ENCODE data around the gene CH25H. TPM values are rescaled to one million over a fixed set of nuclear protein-coding genes. Genes with fewer than 3 reads are reported as not detected.

The CH25H gene
- total and polyA plus RNA-seq, 2 experiments from 2014 or later = 18.0 to 34.9 TPM

DNA sequence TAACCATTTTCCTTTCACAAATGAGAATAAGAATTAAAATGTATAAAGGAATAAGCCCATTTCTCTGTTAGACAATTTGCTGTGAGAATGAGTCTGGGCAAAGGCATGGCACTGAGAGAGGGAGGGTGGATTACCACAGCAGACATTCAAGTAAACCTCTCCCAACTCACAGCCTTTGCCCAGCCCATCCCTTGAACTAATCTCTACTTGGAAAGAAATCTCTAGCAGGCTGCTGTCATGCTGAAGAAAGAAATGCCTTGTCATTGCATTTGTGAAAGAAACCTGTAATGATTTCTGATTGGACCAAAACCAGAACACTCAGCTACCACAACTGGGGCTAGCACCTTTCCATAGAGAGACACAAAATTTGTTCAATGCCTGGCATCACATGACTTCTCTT, 39.2 kb downstream of the CH25H start:
- Histone ChIP-seq H2AFZ (no peak overlapping the region), H3K4me2 (ENCODE audit: unreplicated experiment) (no peak overlapping the region), H3K36me3 (ENCODE audit: low read depth) (no peaks in the 10 kb centered on the region), H3K9ac (no peak overlapping the region), H3K9me2 (ENCODE audit: insufficient read depth) (no peaks in the 10 kb centered on the region), H3K4me1 (ENCODE audit: insufficient read depth) (peaks cover 43% of the 10 kb centered on the region), H3K79me2 (ENCODE audit: insufficient read depth) (no peaks in the 10 kb centered on the region), H3K9me3 (ENCODE audit: low read depth) (no peaks in the 10 kb centered on the region), H3K4me3 (no peak overlapping the region), H3K27me3 (replicated peaks; ENCODE audit: insufficient read depth) (no peaks in the 10 kb centered on the region), H4K20me1 (ENCODE audit: insufficient read depth) (no peaks in the 10 kb centered on the region), H3K27ac (no peak overlapping the region), H3F3A (ENCODE audit: insufficient read depth) (peaks cover 29% of the 10 kb centered on the region)
- in situ Hi-C loops (cut with MboI) = no loop called here
- TF ChIP-seq EZH2phosphoT487 (IDR thresholded peaks at IDR 0.05; ENCODE audit: insufficient read depth, low read depth) = no peak
- DNase-seq = peak; percentile 13

DNA sequence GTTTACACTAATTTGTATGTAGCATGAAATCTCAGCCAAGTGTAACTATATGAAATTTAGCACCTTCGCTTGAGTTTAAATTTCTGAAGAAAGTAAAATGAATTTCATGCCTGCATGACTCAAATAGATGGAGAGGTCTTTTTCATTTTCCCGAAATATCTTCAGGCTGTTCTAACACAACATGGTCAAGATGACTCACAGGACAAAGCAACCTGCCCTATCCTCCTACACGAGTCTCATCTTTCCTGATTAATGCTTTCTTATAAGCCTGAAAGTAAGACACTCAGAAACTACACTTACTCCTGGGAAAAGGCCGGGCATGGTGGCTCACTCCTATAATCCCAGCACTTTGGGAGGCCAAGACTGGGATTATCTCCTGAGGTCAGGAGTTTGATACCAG, 41.2 kb downstream of the CH25H start:
- Histone ChIP-seq H2AFZ (no peak overlapping the region), H3F3A (ENCODE audit: insufficient read depth) (peaks cover 15% of the 10 kb centered on the region; the same call in 1 of the 2 replicates), H4K20me1 (ENCODE audit: insufficient read depth) (no peaks in the 10 kb centered on the region), H3K4me2 (ENCODE audit: unreplicated experiment) (peak overlapping the region; percentile 40), H3K9me2 (ENCODE audit: insufficient read depth) (no peaks in the 10 kb centered on the region), H3K9me3 (ENCODE audit: low read depth) (no peaks in the 10 kb centered on the region), H3K27ac (peak overlapping the region; percentile 35), H3K36me3 (ENCODE audit: low read depth) (no peaks in the 10 kb centered on the region), H3K9ac (no peak overlapping the region), H3K4me1 (ENCODE audit: insufficient read depth) (peaks cover 27% of the 10 kb centered on the region), H3K27me3 (replicated peaks; ENCODE audit: insufficient read depth) (no peaks in the 10 kb centered on the region), H3K4me3 (no peak overlapping the region), H3K79me2 (ENCODE audit: insufficient read depth) (no peaks in the 10 kb centered on the region)
- WGBS, 2 experiments (ENCODE audit: low coverage in 1 of 2, low lambda C conversion rate in 2 of 2, missing lambda C conversion rate in 2 of 2) = 21 to 31% methylated on average over 4 of the region's 4 CpGs
- no peak for TF ChIP-seq EZH2phosphoT487 (IDR thresholded peaks at IDR 0.05; ENCODE audit: insufficient read depth, low read depth)
- no peak for TF ChIP-seq EZH2 (IDR thresholded peaks at IDR 0.05; ENCODE audit: insufficient read depth, poor library complexity, severe bottlenecking)
- peak; percentile 86 for DNase-seq
- in situ Hi-C loops (cut with MboI) = no loop called here

DNA sequence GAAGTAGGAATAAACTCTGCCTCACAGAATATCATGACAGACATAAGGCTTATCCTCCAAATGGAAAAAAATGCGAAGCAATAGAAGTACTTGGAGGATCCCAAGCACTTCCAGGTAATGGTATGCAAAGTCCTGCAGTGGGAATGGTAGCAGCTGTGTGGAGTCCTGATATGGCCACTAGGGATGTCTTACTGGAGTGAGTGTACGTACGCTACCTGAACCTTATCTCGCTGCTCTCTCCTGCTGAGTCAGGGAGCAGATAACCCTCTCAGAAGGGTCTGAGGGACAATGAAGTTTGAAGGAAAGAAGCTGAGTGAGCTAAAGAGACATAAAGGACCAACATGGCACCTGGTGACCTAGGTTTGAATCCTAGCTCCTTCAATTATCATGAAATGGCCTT, 42.2 kb downstream of the CH25H start:
- no peaks in the 10 kb centered on the region for H3K27me3 ChIP-seq (replicated peaks; ENCODE audit: insufficient read depth)
- H4K20me1 ChIP-seq (ENCODE audit: insufficient read depth) = no peaks in the 10 kb centered on the region
- peaks cover 36% of the 10 kb centered on the region for H3K4me1 ChIP-seq (ENCODE audit: insufficient read depth)
- H3K79me2 ChIP-seq (ENCODE audit: insufficient read depth) = no peaks in the 10 kb centered on the region
- no peak overlapping the region for H2AFZ ChIP-seq
- no peak for TF ChIP-seq EZH2phosphoT487 (IDR thresholded peaks at IDR 0.05; ENCODE audit: insufficient read depth, low read depth)
- TF ChIP-seq EZH2 (IDR thresholded peaks at IDR 0.05; ENCODE audit: insufficient read depth, poor library complexity, severe bottlenecking) = no peak
- DNase-seq = no peak
- no peaks in the 10 kb centered on the region for H3K9me3 ChIP-seq (ENCODE audit: low read depth)
- 99% methylated on average over 4 of the region's 4 CpGs for WGBS, 2 experiments (ENCODE audit: low coverage in 1 of 2, low lambda C conversion rate in 2 of 2, missing lambda C conversion rate in 2 of 2)
- H3K9ac ChIP-seq = no peak overlapping the region
- H3K27ac ChIP-seq = no peak overlapping the region
- H3K4me2 ChIP-seq (ENCODE audit: unreplicated experiment) = no peak overlapping the region
- no peak overlapping the region for H3K4me3 ChIP-seq
- H3F3A ChIP-seq (ENCODE audit: insufficient read depth) = peaks cover 22% of the 10 kb centered on the region
- H3K9me2 ChIP-seq (ENCODE audit: insufficient read depth) = no peaks in the 10 kb centered on the region
- in situ Hi-C loops (cut with MboI) = no loop called here
- H3K36me3 ChIP-seq (ENCODE audit: low read depth) = no peaks in the 10 kb centered on the region

DNA sequence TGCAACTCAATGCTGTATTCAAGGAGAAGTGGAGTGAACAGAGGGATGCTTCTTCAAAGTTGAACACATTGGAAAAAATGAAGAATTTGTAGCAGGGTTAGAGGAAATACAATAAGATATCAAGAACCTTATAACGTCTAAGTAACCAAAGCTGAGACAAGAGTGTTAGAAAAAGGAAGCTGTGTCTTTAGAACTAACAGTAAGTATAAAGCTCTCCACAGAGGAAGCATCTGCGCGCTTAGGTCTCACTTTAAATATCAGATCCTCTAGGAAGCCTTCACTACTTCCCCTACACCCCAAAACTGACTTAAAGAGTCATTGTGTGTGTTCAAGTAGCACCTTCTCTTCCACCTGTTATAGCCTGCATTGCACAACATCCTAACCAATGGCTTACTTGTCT, 43.0 kb downstream of the CH25H start:
- no peaks in the 10 kb centered on the region for H3K27me3 ChIP-seq (replicated peaks; ENCODE audit: insufficient read depth)
- no peak overlapping the region for H2AFZ ChIP-seq
- DNase-seq = no peak
- no peak overlapping the region for H3K9ac ChIP-seq
- H3K79me2 ChIP-seq (ENCODE audit: insufficient read depth) = no peaks in the 10 kb centered on the region
- H3F3A ChIP-seq (ENCODE audit: insufficient read depth) = peaks cover 28% of the 10 kb centered on the region
- H3K27ac ChIP-seq = no peak overlapping the region
- H3K4me1 ChIP-seq (ENCODE audit: insufficient read depth) = peaks cover 44% of the 10 kb centered on the region
- H4K20me1 ChIP-seq (ENCODE audit: insufficient read depth) = no peaks in the 10 kb centered on the region
- peak overlapping the region; percentile 56 for H3K4me2 ChIP-seq (ENCODE audit: unreplicated experiment)
- H3K4me3 ChIP-seq = peak overlapping the region; percentile 42; the same call in 1 of the 2 replicates
- in situ Hi-C loops (cut with MboI) = no loop called here
- H3K9me2 ChIP-seq (ENCODE audit: insufficient read depth) = no peaks in the 10 kb centered on the region
- TF ChIP-seq EZH2 (IDR thresholded peaks at IDR 0.05; ENCODE audit: insufficient read depth, poor library complexity, severe bottlenecking) = no peak
- TF ChIP-seq EZH2phosphoT487 (IDR thresholded peaks at IDR 0.05; ENCODE audit: insufficient read depth, low read depth) = no peak
- no peaks in the 10 kb centered on the region for H3K36me3 ChIP-seq (ENCODE audit: low read depth)
- no peaks in the 10 kb centered on the region for H3K9me3 ChIP-seq (ENCODE audit: low read depth)
- 73 to 82% methylated on average over 3 of the region's 3 CpGs for WGBS, 2 experiments (ENCODE audit: low coverage in 1 of 2, low lambda C conversion rate in 2 of 2, missing lambda C conversion rate in 2 of 2)

Measured in GM23248 (cell line).